Breast epithelium (tissue), 3 donors: ENCODE data around the gene OR10A2.

Experiments
- CTCF ChIP-seq, 3 donors: fragments of 450-650 bp; IDR thresholded peaks; one replicate each; pipeline ENCODE4 v1.5.1; 2016 to 2017; ENCODE audit warnings: antibody characterized with exemption in 3 of 3, mild to moderate bottlenecking in 3 of 3, moderate library complexity in 3 of 3
- POLR2A ChIP-seq: fragments of 450-650 bp; IDR thresholded peaks from one replicate; pipeline ENCODE4 v1.6.1; 2016; ENCODE audit warnings: antibody characterized with exemption, mild to moderate bottlenecking, moderate library complexity
- POLR2AphosphoS5 ChIP-seq, 3 donors: sonication (generic); formaldehyde crosslinking; IDR thresholded peaks; one replicate each; pipeline ENCODE4 v1.6.1; 2017; ENCODE audit warnings: antibody characterized with exemption in 3 of 3

- no peak for TF ChIP-seq POLR2A
- no peak for TF ChIP-seq CTCF (IDR thresholded peaks at IDR 0.05)
- no peak for TF ChIP-seq POLR2AphosphoS5 (IDR thresholded peaks at IDR 0.05)
These were observed 49.1 kb downstream of the OR10A2 start for GRCh38 chr11:6911948-6912347.
